ENCODE measurements around the gene ZBTB7C. TPM values are rescaled to one million over a fixed set of nuclear protein-coding genes. Genes with fewer than 3 reads are reported as not detected.

The ZBTB7C gene
- total and polyA plus RNA-seq, 8 donors = 3.0 to 47.8 (median 19.3) TPM

DNA sequence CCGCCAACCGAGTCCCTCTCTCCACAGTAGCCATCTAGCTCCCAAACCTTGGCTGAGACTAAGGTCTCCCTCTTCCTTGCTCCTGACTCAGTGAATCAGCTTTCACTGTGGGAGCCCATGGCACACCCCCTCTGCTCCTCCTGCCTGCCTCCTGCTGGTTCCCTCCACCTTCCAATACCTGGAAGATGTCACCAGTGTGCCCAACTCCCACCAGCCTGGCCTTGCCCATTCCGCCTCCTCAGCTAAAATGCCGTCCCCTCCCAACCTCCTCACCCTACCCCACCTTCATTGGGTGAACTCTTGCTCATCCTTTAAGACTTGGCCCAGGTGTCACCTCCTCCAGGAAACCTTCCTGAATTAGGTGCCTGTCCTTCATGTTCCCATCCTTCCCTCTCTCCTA lies 348.8 kb downstream of the ZBTB7C start:
- Histone ChIP-seq H3K27me3 (no peaks in the 10 kb centered on the region), H3K27ac (peak overlapping the region in 1 of 5 donors; percentile 56), H3K9me3 (no peaks in the 10 kb centered on the region), H3K4me3 (no peak overlapping the region), H3K4me1 (peaks cover 0 to 25% (median 15%) of the 10 kb centered on the region in 4 donors), H3K36me3 (no peaks in the 10 kb centered on the region)
- no peak for DNase-seq
- TF ChIP-seq EP300 (IDR thresholded peaks at IDR 0.05) = no peak
- no peak for TF ChIP-seq CTCF (IDR thresholded peaks at IDR 0.05)
- no peak for TF ChIP-seq POLR2A (IDR thresholded peaks at IDR 0.05)
- no peak for TF ChIP-seq POLR2AphosphoS5 (IDR thresholded peaks at IDR 0.05)
- intact Hi-C loops (cut with DNase I; ENCODE audit: low total_unique reads) = no loop called here
- 85 to 97% (median 90%) methylated on average over 4 of the region's 4 CpGs for WGBS, 5 donors

DNA sequence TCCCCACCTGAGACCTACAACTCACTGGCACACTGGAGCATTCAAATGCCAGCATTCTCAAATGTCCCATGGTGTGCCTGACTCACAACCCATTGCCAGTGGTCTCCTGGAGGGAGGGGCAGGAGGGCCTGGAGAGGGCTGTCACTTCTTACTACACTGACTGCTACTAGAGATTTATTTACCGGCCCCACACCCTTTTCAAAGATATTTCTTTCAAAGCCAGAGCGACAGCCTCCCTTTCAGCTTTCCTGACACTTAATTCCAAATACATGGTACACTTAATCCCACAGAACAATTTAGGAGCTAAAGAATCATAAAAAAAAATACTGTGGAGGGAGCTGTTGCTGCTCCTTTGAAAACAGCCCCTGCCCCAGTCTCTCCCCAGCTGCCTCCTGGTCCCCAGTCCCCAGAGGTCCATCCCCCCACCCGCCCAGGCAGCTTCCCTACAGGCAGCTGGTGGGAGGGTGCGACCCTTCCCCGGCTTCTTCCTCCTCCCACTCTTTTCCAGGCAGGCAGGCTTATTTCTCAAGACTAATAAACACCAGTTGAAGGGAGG lies 349.6 kb downstream of the ZBTB7C start:
- intact Hi-C loops (cut with DNase I; ENCODE audit: low total_unique reads) = no loop called here
- peak overlapping the region in 2 of 5 donors; percentile 32 to 56 for H3K27ac ChIP-seq
- peak in 1 of 2 donors; percentile 47 for DNase-seq

DNA sequence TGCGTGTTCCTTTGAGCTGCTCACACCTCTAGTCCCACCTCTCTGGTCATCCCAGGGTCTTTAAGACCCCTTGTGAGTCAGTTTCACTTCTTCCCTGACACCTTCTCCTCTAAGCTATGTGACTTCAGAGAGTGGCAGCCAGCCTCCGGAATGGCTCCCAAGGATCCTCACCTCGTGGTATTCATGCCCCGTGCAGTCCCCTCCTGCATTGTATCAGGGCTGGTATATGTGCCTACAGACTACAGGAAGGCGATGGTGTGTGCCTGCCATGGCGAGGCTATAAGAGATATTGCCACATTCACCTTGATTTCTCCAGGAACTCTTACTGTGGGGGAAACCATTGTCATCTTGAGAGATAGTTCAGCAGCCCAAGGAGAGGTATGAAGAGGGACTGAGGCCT lies 350.7 kb downstream of the ZBTB7C start:
- no peak for DNase-seq
- Histone ChIP-seq H3K9me3 (no peaks in the 10 kb centered on the region), H3K36me3 (no peaks in the 10 kb centered on the region), H3K4me1 (peaks cover 0 to 21% (median 15%) of the 10 kb centered on the region in 4 donors), H3K27me3 (no peaks in the 10 kb centered on the region), H3K4me3 (no peak overlapping the region), H3K27ac (no peak overlapping the region)
- WGBS, 5 donors = 89 to 91% (median 89%) methylated on average over 6 of the region's 6 CpGs
- TF ChIP-seq POLR2AphosphoS5 (IDR thresholded peaks at IDR 0.05) (no peak), EP300 (IDR thresholded peaks at IDR 0.05) (no peak), CTCF (IDR thresholded peaks at IDR 0.05) (no peak), POLR2A (IDR thresholded peaks at IDR 0.05) (no peak)
- intact Hi-C loops (cut with DNase I; ENCODE audit: low total_unique reads) = no loop called here

More for the DNA sequence above, 349.6 kb downstream of the ZBTB7C start:
- 27 to 40% (median 35%) methylated on average over 5 of the region's 5 CpGs for WGBS, 5 donors
- no peak for TF ChIP-seq EP300 (IDR thresholded peaks at IDR 0.05)
- no peak for TF ChIP-seq POLR2A (IDR thresholded peaks at IDR 0.05)
- no peak for TF ChIP-seq POLR2AphosphoS5 (IDR thresholded peaks at IDR 0.05)
- TF ChIP-seq CTCF (IDR thresholded peaks at IDR 0.05) = no peak
- Histone ChIP-seq H3K4me3 (no peak overlapping the region), H3K36me3 (no peaks in the 10 kb centered on the region), H3K4me1 (peaks cover 0 to 21% (median 15%) of the 10 kb centered on the region in 4 donors), H3K9me3 (no peaks in the 10 kb centered on the region), H3K27me3 (no peaks in the 10 kb centered on the region)

DNA sequence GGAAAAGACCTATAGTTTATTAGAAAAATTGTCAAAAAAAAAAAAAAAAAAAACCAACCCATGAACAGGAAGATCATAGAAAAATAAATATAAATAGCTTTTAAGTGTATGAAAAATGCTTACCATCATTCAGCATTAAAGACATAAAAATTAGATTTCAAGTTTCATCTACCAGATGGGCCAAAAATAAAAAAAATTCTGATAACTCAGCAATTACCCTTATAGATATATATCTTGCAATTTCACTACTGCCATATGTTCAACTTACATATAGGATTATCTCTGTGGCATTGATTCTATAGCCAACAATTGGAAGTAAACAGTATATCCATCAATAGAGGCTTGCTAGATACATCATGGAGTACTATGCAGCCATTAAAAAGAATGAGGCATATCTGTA lies 352.2 kb downstream of the ZBTB7C start:
- H3K4me3 ChIP-seq = no peak overlapping the region

More for the DNA sequence above, 352.2 kb downstream of the ZBTB7C start:
- Histone ChIP-seq H3K27me3 (no peaks in the 10 kb centered on the region), H3K36me3 (no peaks in the 10 kb centered on the region), H3K4me1 (peaks cover 0 to 21% (median 15%) of the 10 kb centered on the region in 4 donors), H3K27ac (no peak overlapping the region), H3K9me3 (no peaks in the 10 kb centered on the region)
- DNase-seq = no peak
- TF ChIP-seq CTCF (IDR thresholded peaks at IDR 0.05) (no peak), POLR2A (IDR thresholded peaks at IDR 0.05) (no peak), EP300 (IDR thresholded peaks at IDR 0.05) (no peak), POLR2AphosphoS5 (IDR thresholded peaks at IDR 0.05) (no peak)
- intact Hi-C loops (cut with DNase I; ENCODE audit: low total_unique reads) = no loop called here
